Measurements from ENCODE around the gene TEX2.
"Not testable (repeated sequence)": the region's sequence is repeated elsewhere in the genome, so short reads cannot be mapped to it uniquely, and the experiment has no call there.

Gene TEX2

DNA sequence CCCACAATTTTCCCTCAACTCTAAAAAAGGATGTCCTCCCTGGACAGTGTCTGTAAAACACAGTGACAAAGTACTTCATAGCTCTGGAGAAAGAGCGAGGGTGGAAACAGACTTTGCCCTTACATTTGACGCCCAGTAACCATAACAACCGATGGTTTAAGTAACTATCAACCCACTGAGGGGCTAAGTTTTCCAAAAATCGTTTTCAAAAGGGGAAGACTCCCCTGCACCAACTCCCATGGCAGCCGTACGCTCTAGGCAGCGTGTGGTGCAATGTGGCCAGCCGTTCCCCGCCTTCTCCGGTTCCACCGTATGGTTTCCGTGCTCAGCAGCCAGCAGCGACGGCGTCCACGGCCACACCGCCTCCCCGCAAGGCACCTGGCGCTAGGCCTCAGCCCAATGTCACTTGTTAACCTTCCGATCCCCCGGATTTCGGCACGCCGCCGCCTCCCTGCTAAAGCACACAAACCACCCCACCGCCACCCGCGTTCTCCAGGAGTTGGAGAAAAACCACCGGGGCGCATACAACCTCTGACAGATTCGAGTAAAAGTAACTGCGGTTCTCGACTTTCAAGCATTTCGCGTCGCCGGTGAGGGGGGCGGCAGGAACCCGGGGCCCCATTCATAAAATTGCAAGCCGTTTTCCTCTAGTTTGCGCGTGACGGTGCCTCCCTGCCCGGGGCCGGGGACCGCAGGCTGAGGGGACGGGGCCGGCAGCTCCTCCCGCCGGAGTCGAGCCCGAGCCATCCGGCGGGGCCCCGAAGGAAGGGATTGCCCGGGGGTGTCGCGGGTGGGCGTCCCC is 661 bp downstream of the TEX2 start:
- no peak for DNase-seq

DNA sequence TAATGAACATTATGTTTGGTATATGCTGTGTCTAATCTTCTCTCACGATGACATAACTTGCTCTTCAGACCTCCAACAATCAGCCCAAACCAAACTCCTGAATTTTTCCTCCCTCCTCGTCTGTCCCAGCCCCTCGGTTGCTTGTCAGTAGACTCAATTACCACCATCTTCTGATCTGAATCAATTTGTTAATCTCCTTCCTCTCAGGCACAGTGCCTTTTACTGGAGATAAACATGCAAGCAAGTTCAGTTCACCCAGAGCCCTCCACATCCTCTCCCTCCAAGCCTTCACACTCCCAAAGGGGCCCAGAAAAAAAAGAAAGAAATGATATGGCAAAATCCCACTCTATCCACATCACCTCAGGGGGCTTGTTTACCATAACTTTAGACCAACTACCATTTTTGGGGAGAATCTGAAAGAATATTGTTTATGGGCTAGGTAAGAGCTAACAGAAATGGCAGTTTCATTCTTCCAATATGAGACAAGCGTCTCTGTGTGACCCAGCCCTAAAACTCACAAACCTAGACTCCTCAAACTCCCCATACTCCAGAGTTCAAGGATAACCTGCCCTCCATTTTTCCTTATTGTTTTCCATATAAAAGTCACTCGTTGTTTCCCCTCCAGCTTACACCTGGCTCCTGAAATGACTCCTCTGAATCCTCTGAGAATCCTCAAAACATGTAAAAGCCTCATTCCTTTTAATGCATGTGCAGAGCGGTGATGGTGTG is 1.5 kb downstream of the TEX2 start:
- DNase-seq = no peak

DNA sequence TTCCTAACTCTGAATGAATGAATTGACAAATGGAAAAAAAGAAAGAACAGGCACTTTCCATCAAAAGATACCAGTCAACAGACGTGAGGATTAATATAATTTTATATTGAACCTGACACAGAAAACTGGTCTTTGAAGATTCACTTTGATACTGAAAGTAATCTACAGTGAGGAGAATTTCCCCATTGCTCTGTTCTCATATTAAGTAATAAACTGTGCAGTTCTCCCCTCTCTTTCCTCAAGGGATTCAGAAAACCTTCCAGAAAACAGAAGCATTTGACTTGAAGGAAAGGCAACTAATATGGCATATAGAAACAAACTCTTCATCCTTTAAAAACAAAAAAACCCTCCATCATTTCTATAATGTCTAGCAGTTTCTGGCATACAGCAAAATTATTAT is 2.2 kb downstream of the TEX2 start:
- DNase-seq = no peak

DNA sequence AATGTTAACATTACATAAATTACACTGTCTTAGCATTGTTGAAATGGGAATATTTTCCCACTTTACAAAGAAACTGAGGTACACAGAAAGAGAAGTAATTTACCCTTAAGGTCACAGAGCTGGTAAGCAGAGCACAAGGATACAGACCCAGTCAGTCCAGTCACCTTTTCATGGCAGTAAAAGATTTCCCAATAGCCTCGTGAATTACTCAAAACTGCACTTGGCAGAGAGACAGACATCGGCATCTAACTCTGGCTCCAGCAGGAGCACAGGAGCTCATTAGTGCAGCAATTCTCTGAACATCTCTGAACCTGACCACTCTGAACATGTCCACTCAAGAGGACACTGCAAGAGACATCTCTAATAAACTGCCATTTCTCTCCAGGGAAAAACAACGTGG is 3.1 kb downstream of the TEX2 start:
- no peak for DNase-seq

DNA sequence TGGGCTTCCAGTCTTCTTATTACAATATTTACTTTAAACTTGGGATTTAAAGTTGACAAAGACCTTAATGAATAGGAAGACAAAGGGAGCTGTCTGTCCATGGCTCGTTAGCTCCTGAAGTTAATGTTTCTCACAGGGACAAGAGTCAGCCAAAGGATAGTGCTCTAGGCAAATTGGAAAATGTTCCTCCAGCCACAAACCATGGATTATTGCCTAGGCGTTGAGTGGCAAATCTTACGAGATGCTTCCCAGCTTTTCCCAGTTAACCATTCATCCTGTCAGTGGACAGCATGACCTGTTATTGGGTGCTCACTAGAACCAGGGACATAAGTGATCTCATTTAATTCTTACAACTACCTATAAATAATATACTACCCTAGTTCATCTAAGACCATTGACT is 3.6 kb downstream of the TEX2 start:
- DNase-seq = no peak

DNA sequence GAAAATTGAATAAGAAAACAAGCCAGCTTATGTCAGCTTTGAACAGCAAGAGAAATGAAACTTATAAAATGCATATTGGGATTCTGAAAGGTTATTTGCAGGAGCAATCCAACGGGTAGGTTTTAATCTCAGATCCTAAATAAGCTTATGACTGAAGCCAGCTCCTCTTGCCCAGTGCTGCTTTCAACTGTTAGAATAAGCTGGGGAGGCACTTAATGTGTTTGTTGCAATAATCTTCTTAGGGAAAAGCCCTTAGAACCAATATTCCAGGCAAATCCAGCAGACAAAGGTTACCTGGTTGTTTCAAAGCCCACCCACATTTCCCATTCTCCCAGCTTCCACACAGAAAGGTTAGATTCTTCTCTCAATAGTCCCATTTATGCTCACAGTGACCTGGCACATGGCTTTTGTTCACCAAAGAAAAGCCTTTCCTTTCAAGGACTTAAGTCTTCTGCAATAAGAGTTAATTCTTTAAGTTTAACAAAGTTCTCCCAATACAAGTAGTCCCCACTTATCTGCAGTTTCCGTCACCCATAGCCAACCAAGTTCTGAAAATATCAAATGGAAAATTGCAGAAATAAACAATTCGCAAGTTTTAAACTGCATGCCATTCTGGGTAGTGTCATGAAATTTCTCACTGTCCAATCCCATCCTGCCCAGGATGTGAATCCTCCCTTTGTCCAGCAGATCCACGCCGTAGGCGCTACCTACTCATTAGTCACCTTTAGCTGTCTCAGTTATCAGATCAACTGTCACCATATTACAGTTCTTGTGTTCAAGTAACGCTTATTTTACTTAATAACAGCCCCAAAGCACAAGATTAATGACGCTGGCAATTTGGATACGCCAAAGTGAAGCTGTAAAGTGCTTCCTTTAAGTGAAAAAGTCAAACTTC is 5.9 kb downstream of the TEX2 start:
- DNase-seq = no peak

DNA sequence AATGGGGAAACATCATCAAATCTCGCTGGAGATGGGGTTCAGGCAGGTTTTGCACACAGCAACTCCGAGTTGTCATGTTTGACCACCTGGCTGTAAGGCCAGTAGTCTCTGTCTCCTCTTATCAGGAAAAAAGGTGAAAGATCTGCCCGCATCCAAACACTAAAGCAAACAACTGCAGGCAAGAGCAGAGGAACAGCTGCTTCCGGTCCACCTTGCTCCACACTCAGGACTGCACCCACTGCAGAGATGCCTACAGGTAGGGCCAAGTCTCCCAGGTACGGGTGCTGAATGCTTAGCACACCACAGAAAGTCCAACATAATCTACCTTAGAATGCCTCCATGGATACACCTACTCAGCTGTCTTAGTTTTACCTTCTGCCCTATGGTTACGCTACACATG is 7.3 kb downstream of the TEX2 start:
- DNase-seq = no peak

DNA sequence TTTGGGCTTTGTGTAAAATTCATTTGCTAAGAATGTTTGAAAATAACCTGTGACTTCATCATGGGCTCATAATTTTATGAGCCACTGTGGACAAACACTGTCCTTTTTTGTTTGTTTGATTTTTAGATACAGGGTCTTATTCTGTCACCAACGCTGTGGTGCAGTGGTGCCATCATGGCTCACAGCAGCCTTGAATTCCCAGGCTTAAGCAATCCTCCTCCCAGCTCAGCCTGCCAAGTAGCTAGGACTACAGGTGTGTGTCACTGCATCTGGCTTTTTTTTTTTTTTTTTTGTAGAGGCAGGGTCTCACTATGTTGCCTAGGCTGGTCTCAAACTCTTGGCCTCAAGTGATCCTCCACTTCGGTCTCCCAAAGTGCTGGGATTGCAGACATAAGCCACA is 8.3 kb downstream of the TEX2 start:
- no peak for DNase-seq

DNA sequence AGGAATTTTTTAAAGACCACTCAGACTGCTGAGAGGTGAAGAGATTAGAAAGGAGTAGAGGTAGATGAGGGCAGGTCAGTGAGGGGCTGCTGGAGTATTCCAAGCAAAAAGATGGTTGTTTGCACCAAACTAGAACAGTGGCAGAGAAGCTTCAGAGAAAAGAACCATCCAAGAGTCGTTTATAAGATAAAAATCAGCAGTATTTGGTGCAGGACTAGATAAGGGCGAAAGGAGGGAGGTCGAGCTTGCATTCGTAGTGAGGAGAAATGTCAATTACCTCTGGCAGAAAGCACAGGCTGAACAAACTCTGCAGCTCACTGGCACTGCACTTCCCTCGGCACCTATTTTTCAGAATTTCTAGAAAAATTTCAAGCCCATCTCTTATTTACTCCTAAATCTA is 9.6 kb downstream of the TEX2 start:
- no peak for DNase-seq

DNA sequence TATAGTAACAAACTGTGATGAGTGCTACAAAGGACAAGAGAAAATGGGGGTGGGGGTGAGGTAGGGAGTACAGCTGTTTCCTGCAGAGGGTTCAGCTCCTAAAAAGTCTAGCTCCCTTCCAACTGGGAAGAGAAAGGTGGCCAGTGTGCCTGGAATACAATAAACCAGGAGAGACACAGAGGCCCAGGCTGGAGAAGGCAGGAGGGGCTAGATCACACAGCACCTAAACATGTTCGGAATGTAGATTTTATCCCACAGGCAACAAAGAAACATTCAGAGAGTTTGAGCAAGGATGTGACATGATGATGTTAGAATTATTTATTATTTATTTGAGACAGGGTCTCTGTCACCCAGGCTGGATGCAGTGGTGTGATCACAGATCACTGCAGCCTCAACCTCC is 10.2 kb downstream of the TEX2 start:
- DNase-seq = no peak

DNA sequence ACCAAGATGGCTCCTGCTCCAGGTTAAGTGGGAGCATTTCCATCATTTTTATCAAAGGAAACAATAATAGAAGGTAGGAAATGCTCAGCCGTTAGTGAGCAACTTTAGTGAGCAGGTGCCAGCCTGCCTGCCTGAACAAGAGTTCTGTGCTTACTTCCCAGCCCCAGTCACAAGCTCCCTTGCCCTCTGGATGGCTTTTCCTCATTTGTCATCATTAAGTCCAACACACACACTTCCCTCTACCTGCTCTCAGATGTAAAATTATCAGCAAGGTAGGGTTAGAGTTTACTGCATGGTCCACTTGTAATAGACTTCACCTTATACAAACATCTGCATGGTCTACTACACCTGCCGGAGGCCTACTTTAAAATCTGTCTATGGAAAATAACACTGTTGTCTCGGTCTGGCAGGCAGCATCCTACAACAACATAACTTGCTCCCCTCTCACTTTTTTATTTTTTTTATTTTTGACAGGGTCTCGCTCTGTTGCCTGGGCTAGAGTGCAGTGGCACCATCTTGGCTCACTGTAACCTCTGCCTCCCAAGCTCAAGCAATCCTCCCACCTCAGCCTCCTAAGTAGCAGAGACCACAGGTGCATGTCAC is 12.7 kb downstream of the TEX2 start:
- DNase-seq = no peak

DNA sequence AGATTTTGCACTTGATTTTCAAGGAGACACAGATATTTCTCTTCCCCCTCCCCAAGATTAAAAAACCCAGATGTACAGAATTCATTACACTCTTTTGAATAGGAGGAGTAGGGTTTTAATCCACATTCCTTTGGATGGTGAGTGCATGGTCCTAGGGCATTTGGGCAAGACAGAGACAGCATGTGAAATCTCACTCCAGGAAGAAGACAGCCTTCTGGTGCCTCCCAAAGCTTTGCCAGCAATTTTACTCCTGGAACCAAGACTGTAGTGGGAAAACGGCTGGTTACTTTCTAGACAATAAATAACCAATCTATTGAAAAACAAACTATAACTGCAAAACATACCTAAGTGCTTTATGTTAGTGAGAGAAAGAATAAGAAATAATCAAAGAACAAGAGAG is 15.2 kb downstream of the TEX2 start:
- DNase-seq = no peak

DNA sequence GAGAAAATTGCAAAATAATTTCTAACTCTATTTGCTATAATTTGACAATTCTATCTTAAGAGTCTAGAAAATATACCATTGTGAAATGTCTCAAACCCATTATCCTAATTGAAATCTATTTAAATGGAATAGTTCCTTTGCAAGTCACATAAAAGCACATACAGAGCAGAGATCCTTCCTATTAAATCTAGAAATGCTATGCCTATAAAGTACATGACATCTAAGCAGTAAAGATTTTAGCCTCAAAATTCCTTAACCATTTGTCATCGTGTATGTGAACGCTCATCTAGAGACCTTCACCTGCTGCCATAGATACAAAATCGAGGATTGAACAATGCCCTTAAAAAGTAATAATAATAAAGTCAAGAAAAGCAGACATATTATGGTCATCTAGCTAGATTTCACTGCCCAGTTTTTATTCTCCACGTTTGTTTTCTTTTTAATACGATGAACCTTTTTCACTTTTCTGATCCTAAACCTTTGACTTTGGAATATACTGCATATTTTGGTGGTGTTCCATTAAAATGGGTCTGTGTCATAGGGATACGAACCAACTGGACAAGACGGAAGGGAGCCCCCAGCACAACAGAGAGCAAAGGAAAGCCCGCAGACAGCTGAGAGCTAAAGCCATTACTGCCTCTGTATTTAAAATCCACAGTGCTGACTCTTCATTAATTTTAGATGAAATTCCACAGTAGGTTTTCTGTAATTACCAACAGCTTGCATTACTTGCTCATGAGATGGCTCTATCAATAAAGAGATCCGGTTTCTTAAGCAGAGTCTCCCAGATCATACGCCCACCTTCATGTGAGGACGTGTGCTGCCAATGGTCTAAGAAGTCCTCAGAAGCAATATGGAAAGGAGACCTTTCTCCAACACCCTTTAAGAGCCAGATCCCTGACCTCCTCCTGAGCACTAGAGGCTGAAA is 17.6 kb downstream of the TEX2 start:
- DNase-seq = no peak

DNA sequence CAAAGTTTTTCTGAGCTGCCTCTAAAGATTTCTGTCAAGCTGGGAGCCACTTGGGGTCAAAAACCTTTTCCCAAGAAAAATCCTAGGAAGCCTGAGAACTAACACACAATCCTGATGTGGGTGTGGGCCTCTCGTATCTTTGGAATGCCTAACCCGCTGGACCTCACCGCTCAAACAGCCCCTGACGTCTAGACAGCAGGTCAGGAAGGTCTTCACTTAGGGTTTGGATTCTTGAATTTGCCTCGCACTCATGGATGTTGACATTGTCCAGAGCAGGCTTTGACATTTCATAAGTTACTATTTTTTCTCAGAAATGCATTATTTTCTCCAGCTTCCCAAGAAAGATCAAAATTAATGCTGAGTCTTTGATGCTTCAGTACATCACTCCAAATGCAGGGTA is 18.9 kb downstream of the TEX2 start:
- no peak for DNase-seq

DNA sequence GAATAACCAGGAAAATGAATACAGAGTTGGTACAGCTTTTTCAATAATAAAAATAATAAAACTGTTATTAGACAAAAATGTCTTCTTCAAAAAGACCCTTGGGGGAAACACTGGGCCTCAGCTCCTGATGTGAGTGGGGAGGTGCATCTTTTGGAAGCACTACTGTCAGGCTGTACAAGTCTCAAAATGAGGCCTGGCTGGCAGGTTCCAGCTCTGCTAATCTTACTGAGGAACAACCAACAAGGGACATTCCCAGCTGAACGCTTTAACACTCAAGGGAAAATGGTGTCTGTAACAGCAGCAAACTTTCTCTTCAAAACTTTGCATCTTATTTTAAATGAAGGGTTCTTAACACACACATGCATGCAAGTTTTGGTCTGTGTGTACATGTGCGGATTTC is 19.7 kb downstream of the TEX2 start:
- no peak for DNase-seq

DNA sequence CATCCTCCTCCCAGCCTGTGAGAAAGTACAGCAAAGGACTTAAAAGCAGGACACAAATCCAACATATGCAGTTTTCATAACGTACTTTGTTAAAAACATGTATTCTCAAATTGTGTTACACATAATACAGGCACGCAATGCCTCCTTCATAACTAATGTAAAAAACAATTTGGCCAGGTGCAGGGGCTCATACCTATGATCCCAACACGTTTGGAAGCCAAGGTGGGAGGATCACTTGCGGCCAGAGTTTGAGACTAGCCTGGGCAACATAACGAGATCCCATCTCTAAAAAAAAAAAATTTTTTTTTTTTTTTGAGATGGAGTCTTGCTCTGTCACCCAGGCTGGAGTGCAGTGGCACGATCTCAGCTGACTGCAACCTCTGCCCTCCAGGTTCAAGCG is 20.4 kb downstream of the TEX2 start:
- no peak for DNase-seq

DNA sequence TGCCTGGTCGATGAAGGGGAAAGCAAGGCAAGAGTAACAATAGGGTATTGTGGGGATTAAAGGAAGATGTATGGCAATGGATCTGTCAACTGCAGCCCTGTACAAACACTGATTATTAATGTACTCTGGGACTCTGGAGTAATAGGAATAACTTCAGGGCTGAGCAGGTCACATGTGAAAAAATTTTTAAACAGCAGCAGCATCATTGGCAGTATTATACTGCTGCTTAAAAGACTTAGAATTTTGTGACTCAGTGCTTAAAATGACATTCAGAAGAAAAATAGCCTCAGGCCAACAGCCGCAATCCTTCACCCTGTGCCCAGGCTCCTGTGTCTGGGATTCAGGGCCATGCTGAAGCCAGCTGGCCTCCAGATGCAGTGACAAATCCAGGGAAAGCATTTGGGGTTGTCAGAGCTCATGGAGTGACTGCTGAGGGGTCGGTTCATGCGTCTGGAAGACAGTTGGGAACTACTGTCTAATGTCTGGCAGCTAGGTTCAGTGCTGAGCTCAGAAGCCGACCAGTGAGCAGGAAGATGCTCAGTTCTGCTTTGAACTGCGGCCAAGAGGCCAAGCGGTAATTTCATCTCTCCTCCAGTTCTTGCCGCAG is 22.2 kb downstream of the TEX2 start:
- no peak for DNase-seq

DNA sequence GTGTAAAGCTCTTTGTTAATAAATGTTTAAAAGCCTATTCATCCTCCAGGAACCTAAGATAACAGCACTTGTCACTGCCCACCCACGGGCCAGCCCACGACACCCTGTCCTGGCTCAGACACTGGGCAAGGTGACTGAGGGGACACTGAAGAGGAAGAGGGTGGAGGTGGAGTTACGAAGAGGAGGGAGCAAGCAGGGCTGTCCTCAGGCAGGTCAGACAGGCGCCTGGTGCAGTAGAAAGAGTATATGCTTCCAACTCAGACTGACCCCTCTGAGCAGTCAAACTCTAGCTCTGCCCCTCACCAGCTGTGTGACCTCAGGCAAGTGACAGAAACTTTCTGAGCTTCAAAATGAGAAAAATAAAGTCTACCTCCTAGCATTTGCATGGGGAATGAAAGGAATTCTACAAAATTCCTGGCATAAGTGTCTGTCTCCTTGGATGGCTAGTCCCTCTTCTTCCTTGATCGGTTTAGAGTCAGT is 22.8 kb downstream of the TEX2 start:
- DNase-seq = no peak

DNA sequence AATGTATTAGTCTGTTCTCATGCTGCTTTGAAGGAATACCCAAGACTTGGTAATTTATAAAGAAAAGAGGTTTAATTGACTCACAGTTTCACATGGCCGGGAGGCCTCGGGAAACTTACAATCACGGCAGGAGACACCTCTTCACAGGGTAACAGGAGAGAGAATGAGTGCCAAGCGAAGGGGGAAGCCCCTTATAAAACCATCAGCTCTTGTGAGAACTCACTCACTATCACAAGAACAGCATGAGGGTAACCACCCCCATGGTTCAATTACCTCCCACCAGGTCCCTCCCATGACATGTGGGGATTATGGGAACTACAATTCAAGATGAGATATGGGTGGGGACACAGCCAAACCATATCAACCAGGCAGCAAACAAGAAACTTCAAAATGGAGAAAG is 24.6 kb downstream of the TEX2 start:
- not testable (repeated sequence) for DNase-seq

DNA sequence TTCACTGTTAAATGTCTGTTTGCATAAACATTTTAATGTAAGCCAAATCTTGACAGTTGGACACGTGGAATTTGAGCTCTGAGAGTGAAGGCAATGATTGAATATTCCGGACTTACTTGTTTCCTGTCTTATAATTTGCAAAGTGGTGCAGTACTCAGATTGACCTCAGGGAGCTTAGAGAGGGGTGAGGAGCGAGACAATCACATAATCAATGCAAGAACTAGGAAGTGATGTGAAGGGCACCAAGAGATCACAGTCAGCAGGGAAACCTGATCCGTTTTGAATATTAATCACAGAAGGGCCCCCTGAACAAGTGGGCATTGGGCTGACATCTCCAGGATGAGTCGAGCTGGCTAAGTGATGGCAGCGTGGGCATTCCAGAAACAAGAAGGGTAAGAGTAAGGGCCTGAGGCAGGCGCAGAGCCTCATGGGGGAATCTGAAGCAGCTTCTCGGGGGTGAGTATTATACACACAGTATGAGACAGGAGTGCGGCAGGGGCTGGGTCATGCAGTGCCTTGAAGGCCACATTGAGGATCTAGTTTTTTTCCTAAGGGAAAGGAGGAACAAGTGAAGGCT is 26.1 kb downstream of the TEX2 start:
- DNase-seq = no peak

DNA sequence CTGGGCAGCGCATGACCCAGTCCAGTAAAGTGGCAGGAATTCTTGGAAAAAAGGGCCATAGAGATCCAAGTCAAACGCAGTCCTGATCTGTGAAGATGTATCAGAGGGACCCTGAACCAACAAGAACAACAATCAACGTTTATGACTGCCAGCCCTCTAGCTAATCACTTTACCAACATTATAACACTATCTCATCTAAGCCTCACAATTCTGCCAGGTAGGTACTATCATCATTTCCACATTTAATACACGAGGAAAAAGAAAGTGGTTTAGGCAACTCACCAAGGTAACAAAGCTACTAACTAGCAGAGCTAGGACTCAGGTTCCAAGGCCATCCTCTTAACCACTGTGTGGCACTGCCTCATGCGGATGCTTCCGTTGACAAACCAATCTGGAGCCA is 28.1 kb downstream of the TEX2 start:
- DNase-seq = no peak
